Ishikawa (cell line): ENCODE measurements around the gene ZNF341.

Source experiments
- RAD21 ChIP-seq: IDR thresholded peaks from 2 replicates; pipeline ENCODE4 v1.6.1; 2012; ENCODE audit warnings: low read depth
- TEAD4 ChIP-seq: IDR thresholded peaks from 2 replicates; pipeline ENCODE4 v1.6.1; 2012
- USF1 ChIP-seq: IDR thresholded peaks from 2 replicates; pipeline ENCODE4 v1.6.1; 2012
- YY1 ChIP-seq: IDR thresholded peaks from 2 replicates; pipeline ENCODE4 v1.6.1; 2012; ENCODE audit warnings: low read depth
- ZBTB7A ChIP-seq: IDR thresholded peaks from 2 replicates; pipeline ENCODE4 v1.6.1; 2012; ENCODE audit warnings: low read depth

- no peak for TF ChIP-seq USF1
- TF ChIP-seq RAD21 = no peak
- TF ChIP-seq TEAD4 = no peak
- no peak for TF ChIP-seq YY1
- TF ChIP-seq ZBTB7A = no peak
Measured at GRCh38 chr20:33838035-33838864, 106.5 kb downstream of the ZNF341 start.
